Heart right ventricle (tissue), 16 donors: ENCODE data around the gene GPR55. TPM values are rescaled to one million over a fixed set of nuclear protein-coding genes. Genes with fewer than 3 reads are reported as not detected.
A peak's percentile ranks its signal among the peaks of the same experiment; 100 is the strongest.

Source experiments
- ATAC-seq, 8 donors: fragments of 200-7000 bp; cut with Tn5 transposase; one replicate each; pipeline ENCODE4 v1.9.1; 2020; ENCODE audit warnings: mild to moderate bottlenecking in 8 of 8, moderate library complexity in 8 of 8, moderate number of reproducible peaks in 1 of 8
- DNase-seq, 2 donors: peaks; one replicate each; pipeline ENCODE4 v3.0.0-alpha.2; 2020
- H3K27ac ChIP-seq, 10 donors: fragments of 200-600 bp; sonication (generic) in 2 of 10; one replicate each; pipeline versions ENCODE4 v1.5.0 to v1.8.0; 2020 to 2022; ENCODE audit warnings: mild to moderate bottlenecking in 3 of 10
- H3K27me3 ChIP-seq, 7 donors: fragments of 200-600 bp; one replicate each; pipeline ENCODE4 v1.8.0; 2021 to 2022; ENCODE audit warnings: mild to moderate bottlenecking in 2 of 7
- H3K36me3 ChIP-seq, 9 donors: fragments of 200-600 bp; sonication (generic) in 1 of 9; one replicate each; pipeline versions ENCODE4 v1.5.0 to v1.8.0; 2020 to 2022; ENCODE audit warnings: mild to moderate bottlenecking in 2 of 9
- H3K4me1 ChIP-seq, 9 donors: fragments of 200-600 bp; sonication (generic) in 1 of 9; one replicate each; pipeline versions ENCODE4 v1.5.0 to v1.8.0; 2020 to 2022; ENCODE audit warnings: mild to moderate bottlenecking in 4 of 9
- H3K4me3 ChIP-seq, 10 donors: fragments of 200-600 bp; sonication (generic) in 2 of 10; one replicate each; pipeline versions ENCODE4 v1.5.0 to v1.8.0; 2020 to 2022; ENCODE audit warnings: mild to moderate bottlenecking in 7 of 10, moderate library complexity in 2 of 10
- H3K9me3 ChIP-seq, 11 donors: fragments of 200-600 bp in 10 of 11; sonication (generic) in 2 of 11; one replicate each; pipeline versions ENCODE4 v1.5.0 to v1.8.0; 2013 to 2022; ENCODE audit warnings: mild to moderate bottlenecking in 2 of 11, control low read depth in 1 of 11, moderate library complexity in 1 of 11
- WGBS, 2 donors: extraction: QIAGEN DNeasy Blood & Tissue Kit; methylation state at CpG; one replicate each; pipeline ENCODE4 v1.1.7; 2013; ENCODE audit warnings: inconsistent platforms in 1 of 2; 5-methylcytosine and 5-hydroxymethylcytosine counted together
- intact Hi-C, 10 donors: fragments of 100-400 bp; cut with DNase I; formaldehyde crosslinking; loops; one replicate each; pipeline versions ENCODE4 v1.11.1 to v1.14.2; 2022
- polyA plus RNA-seq, 2 donors: library from polyadenylated mRNA; stranded (reverse); fragments of 200-250 nt; gene quantifications; one replicate each; pipeline ENCODE4 v1.2.3, GENCODE V29; 2013
- total RNA-seq, 10 donors: library from RNA; stranded (reverse); fragmentation: NEBNext Ultra II Directional in 3 of 10; extraction: Animal tissue kit (Norgen Biotek cat#: 25700) in 3 of 10; gene quantifications; one replicate each; pipeline versions ENCODE4 v1.2.1 to v1.2.4, GENCODE V29; 2021 to 2023
- TF ChIP-seq, protein P1 (sequence below), 9 donors: fragments of 200-600 bp; sonication (generic) in 2 of 9; IDR thresholded peaks; one replicate each; pipeline versions ENCODE4 v1.5.0 to v1.8.0; 2021 to 2022; ENCODE audit warnings: antibody characterized with exemption in 9 of 9, mild to moderate bottlenecking in 5 of 9, moderate library complexity in 1 of 9
- donor health status: Arrhythmogenic right ventricular cardiomyopathy.
- donor health status: ischemic (EF 13 %, LVEDD 7.1; RV severe dilation, severe dysfunction).
- donor health status: healthy with polysubstance abuse.
- donor health status: DM: no; HTN: yes; CAD: no.
- donor health status: DM: no; HTN: no; CAD: no.
- donor health status: ischemic (EF 25% LVEDD 6.9; RV normal size, moderate dysfunction).
- donor health status: ischemic (EF 25% LVEDD 5.7; RV mildly dilated, moderate dysfunction).
- donor health status: healthy.
- donor health status: DM: yes; HTN: yes; CAD: no.
- donor health status: Ischemic cardiomyopathy.
- donor health status: ischemic (EF 35%, LVEDD 5.7; RV mildly dilated, moderate dysfunction).
- donor health status: nonischemic (EF 11% LVEDD 7.7; RV severe dilation, severe dysfunction).
- donor health status: DM: yes; HTN: yes; CAD: no.
- donor health status: PGD.
- donor health status: ischemic (EF 29% LVEDD 5.4; RV normal size, mild dysfunction).
- donor health status: nonischemic (EF 23%, LVEDD 6.1; RV moderate dilation, normal function).

The GPR55 gene
- total and polyA plus RNA-seq, 12 donors, result 0.01 to 0.42 TPM; not detected in 10

DNA sequence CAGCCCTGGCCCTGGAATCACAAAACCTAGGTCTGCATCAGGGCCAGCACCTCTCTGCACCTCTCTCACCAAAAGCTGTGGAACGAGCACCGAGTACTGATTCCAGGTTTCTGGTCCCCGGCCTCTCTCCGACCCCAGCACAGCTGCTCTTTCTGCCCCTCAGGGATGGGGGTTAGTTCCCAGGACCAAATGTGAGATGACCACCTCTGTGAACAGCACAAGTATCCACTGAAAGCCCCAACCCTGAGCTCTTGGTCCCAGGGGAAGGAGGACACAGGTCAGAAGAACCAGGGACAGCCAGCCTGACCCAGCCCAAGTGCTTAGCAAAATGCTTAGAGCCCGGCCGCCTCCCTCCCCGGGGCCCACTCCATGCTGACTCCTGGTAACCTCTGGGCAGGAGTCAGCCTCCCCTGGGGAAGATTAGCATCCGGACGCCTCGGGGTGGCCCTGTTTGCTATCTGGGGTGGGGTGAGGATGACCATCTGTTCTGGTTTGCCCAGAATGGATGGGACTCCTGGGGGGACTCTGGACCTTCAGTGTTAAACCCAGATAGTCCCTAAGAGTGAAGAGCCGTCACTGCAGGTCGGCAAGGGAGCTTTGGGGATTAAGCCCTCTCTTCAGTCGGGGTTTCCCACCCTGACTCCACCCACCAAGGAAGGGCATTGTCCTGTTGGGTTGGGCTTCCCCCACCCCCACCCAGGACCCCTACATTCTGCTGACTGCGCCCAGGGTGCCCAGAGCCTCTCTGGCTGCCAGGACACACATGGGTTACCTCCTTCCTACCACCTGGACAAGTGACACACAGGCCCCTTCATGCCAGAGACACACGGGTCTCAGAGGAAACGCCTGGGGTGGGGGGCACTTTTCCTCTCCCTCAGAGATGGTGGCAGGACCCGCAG is 9.4 kb upstream of the GPR55 start:
- peaks cover 0 to 26% (median 9%) of the 10 kb centered on the region in 11 donors for H3K9me3 ChIP-seq
- 79% methylated on average over 17 of the region's 17 CpGs for WGBS, 2 donors
- H3K36me3 ChIP-seq, result no peaks in the 10 kb centered on the region
- intact Hi-C loops, result no loop called here
- H3K4me3 ChIP-seq, result no peak overlapping the region
- H3K27ac ChIP-seq, result no peak overlapping the region
- peaks cover 5 to 22% (median 16%) of the 10 kb centered on the region in 9 donors for H3K4me1 ChIP-seq
- peaks cover 0 to 15% (median 0%) of the 10 kb centered on the region in 7 donors for H3K27me3 ChIP-seq
- TF ChIP-seq, protein P1, sequence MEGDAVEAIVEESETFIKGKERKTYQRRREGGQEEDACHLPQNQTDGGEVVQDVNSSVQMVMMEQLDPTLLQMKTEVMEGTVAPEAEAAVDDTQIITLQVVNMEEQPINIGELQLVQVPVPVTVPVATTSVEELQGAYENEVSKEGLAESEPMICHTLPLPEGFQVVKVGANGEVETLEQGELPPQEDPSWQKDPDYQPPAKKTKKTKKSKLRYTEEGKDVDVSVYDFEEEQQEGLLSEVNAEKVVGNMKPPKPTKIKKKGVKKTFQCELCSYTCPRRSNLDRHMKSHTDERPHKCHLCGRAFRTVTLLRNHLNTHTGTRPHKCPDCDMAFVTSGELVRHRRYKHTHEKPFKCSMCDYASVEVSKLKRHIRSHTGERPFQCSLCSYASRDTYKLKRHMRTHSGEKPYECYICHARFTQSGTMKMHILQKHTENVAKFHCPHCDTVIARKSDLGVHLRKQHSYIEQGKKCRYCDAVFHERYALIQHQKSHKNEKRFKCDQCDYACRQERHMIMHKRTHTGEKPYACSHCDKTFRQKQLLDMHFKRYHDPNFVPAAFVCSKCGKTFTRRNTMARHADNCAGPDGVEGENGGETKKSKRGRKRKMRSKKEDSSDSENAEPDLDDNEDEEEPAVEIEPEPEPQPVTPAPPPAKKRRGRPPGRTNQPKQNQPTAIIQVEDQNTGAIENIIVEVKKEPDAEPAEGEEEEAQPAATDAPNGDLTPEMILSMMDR (IDR thresholded peaks at IDR 0.05), result no peak
- no peak for DNase-seq
- no peak for ATAC-seq

DNA sequence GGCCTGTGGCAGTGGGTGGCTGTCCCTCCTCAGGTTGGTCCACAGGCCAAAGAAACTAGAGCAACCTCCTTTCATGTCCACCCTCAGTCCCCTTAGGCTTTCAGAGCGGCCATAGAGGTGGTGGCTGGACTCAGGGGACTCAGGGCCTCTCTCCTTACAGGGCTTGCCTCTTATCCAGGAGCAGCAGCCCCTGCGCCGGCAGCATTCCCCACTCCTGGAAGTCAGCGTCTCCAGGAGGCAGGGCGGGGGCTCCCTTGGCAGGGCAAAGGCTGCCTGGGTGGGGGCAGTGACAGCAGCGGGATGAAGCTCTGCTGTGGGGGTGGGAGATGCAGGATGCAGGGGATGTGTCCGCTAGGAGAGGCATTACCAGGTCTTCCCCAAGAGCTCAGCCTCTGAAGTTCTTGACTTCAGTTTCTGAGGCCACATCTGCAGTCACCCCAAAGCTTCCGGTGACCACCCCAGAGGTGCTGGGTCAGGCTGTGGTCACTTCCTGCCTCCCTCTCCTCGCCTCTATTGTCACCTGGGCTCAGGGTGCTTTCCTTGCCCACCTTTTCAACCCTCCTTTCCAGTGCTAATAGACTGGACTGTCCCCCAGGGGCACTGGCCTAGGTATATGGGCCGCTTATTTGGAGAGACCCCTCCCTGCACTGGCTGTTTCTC is 8.6 kb upstream of the GPR55 start:
- peaks cover 0 to 12% (median 0%) of the 10 kb centered on the region in 7 donors for H3K27me3 ChIP-seq
- 68 to 74% methylated on average over 10 of the region's 10 CpGs for WGBS, 2 donors
- no peak overlapping the region for H3K4me3 ChIP-seq
- peak in 3 of 8 donors; percentile 4 to 29 (median 20) for ATAC-seq
- peak overlapping the region in 3 of 10 donors; percentile 27 to 67 (median 52) for H3K27ac ChIP-seq
- H3K36me3 ChIP-seq, result no peaks in the 10 kb centered on the region
- peaks cover 0 to 26% (median 9%) of the 10 kb centered on the region in 11 donors for H3K9me3 ChIP-seq
- intact Hi-C loops, result no loop called here
- TF ChIP-seq, protein P1 (IDR thresholded peaks at IDR 0.05), result no peak
- peaks cover 5 to 22% (median 16%) of the 10 kb centered on the region in 9 donors for H3K4me1 ChIP-seq
- DNase-seq, result no peak

DNA sequence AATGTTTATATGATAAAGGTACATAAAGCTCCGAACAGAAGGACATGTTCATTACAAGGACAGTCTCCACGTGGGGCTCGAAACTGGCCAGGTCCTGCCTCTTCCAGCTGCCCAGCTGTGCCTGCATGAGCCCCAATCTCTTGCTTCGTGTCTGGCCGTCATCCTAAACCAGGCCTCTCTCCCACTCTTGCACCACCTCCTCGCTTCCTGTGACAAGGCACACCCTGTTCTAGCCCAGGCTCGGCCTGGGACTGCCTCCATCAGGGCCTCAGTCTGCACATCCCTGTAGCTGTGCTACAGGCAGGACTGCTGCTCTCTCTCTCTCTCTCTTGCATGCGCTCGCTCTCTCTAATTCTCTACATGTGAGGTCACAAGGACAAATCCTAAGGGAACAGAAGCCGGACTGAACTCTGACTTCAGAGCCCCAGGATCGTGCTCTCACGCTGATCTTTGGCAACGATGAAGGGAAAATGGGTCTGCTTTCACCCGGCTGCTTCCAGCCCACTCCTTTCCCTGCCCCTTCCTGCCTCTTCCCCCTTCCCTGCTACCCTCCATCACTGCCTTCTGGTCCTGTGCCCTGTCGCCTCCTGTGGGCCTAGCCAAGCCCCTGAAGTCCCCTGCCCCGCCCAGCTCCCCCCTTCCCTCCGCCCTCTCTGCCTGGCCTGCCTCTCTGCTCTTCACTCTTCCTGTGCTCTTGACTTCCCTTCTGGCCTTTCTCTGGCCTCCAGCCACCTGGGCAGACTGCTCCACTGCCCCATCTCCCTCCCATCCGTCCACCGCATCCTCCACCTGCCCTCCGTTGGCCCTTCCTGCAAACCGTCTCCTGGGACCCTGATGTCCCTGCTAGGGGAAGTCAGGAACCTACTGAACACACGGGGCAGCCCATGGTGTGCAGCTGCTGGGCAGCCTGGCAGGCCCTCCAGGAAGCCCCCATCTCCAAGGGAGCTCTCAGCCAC is 7.8 kb upstream of the GPR55 start:
- DNase-seq (peak; percentile 53 to 67), ATAC-seq (peak; percentile 80 to 96 (median 94))
- no peaks in the 10 kb centered on the region for H3K36me3 ChIP-seq
- intact Hi-C loops, result no loop called here
- H3K4me3 ChIP-seq, result no peak overlapping the region
- peak overlapping the region in 9 of 10 donors; percentile 6 to 67 (median 31) for H3K27ac ChIP-seq
- TF ChIP-seq, protein P1 (IDR thresholded peaks at IDR 0.05), result no peak
- H3K4me1 ChIP-seq, result peaks cover 5 to 22% (median 16%) of the 10 kb centered on the region in 9 donors
- 44 to 56% methylated on average over 22 of the region's 22 CpGs for WGBS, 2 donors
- peaks cover 0 to 23% (median 9%) of the 10 kb centered on the region in 11 donors for H3K9me3 ChIP-seq
- peaks cover 0 to 14% (median 0%) of the 10 kb centered on the region in 7 donors for H3K27me3 ChIP-seq
